Loucy (cell line): ENCODE measurements around the gene ISX.

Experiments used
- CTCF ChIP-seq: fragments of 200-600 bp; sonication (generic); conservative IDR thresholded peaks from 2 replicates; pipeline ENCODE4 v1.5.1; 2014; ENCODE audit warnings: mild to moderate bottlenecking, antibody characterized with exemption, low read length
- EZH2phosphoT487 ChIP-seq: fragments of 200-600 bp; IDR thresholded peaks from 2 replicates; pipeline ENCODE4 v1.6.1; 2018; ENCODE audit warnings: antibody characterized with exemption, mild to moderate bottlenecking, moderate library complexity, borderline replicate concordance

- TF ChIP-seq CTCF (no peak), EZH2phosphoT487 (no peak)
Measured at GRCh38 chr22:35132568-35132967, 66.6 kb downstream of the ISX start.
